H1 (cell line): ENCODE results near the gene RXFP4.

Experiments
- ATF3 ChIP-seq: IDR thresholded peaks from 2 replicates; pipeline ENCODE4 v1.6.1; 2011; ENCODE audit warnings: low read depth, mild to moderate bottlenecking, low read length; ENCODE audit not compliant: insufficient read depth
- CHD2 ChIP-seq: IDR thresholded peaks from 2 replicates; pipeline ENCODE4 v1.6.1; 2012; ENCODE audit warnings: low read length, improper control_type of control experiment
- CTCF ChIP-seq, 3 experiments: IDR thresholded peaks; 1 replicate in 2 of 3; 2 replicates in 1 of 3; pipeline versions ENCODE4 v1.5.1 to v1.6.1; 2011; ENCODE audit warnings: low read length in 3 of 3, mild to moderate bottlenecking in 3 of 3, inconsistent platforms in 2 of 3, low read depth in 1 of 3, moderate library complexity in 1 of 3; ENCODE audit not compliant: insufficient read depth in 1 of 3; ENCODE audit errors: control extremely low read depth in 1 of 3
- FOSL1 ChIP-seq: IDR thresholded peaks from 2 replicates; pipeline ENCODE4 v1.6.1; 2011; ENCODE audit warnings: mild to moderate bottlenecking, low read depth, low read length, moderate library complexity; ENCODE audit not compliant: insufficient read depth
- GABPA ChIP-seq: IDR thresholded peaks from 2 replicates; pipeline ENCODE4 v1.6.1; 2011; ENCODE audit warnings: mild to moderate bottlenecking, low read length, moderate library complexity, borderline replicate concordance; ENCODE audit not compliant: insufficient read depth
- JUND ChIP-seq: IDR thresholded peaks from 2 replicates; pipeline ENCODE4 v1.6.1; 2011; ENCODE audit warnings: mild to moderate bottlenecking, improper control_type of control experiment, low read length
- KDM1A ChIP-seq: fragments of 200-600, 300-600 bp; sonication (generic); IDR thresholded peaks from 2 replicates; pipeline ENCODE4 v1.7.1; 2016; ENCODE audit warnings: mild to moderate bottlenecking, low read length, borderline replicate concordance
- KDM5A ChIP-seq: fragments of 200-600 bp; IDR thresholded peaks from 2 replicates; pipeline ENCODE4 v1.7.1; 2012; ENCODE audit warnings: mild to moderate bottlenecking, low read length, inconsistent platforms, mixed read lengths
- POLR2A ChIP-seq, 2 experiments: IDR thresholded peaks; 1 replicate in 1 of 2; 2 replicates in 1 of 2; pipeline ENCODE4 v1.6.1; 2011; ENCODE audit warnings: low read depth in 2 of 2, low read length in 2 of 2, mild to moderate bottlenecking in 2 of 2; ENCODE audit errors: control extremely low read depth in 1 of 2
- POLR2AphosphoS5 ChIP-seq: IDR thresholded peaks from 2 replicates; pipeline ENCODE4 v1.6.1; 2011; ENCODE audit warnings: low read depth, low read length
- SUZ12 ChIP-seq: fragments of 200-600 bp; sonication (generic); IDR thresholded peaks from 2 replicates; pipeline ENCODE4 v1.6.1; 2012; ENCODE audit warnings: mild to moderate bottlenecking, inconsistent platforms, low read length, moderate library complexity, mixed read lengths
- YY1 ChIP-seq: IDR thresholded peaks from 2 replicates; pipeline ENCODE4 v1.6.1; 2011; ENCODE audit warnings: low read depth, mild to moderate bottlenecking, low read length

- TF ChIP-seq POLR2AphosphoS5, result no peak
- peak; percentile 54; the same call in 1 of the 2 replicates for TF ChIP-seq GABPA
- peak; percentile 94 to 98 (median 98) for TF ChIP-seq CTCF (IDR thresholded peaks at IDR 0.05; ENCODE audit: control extremely low read depth in 1 of 3, insufficient read depth in 1 of 3, low read depth in 1 of 3, low read length in 3 of 3)
- TF ChIP-seq CHD2, result no peak
- no peak for TF ChIP-seq FOSL1
- no peak for TF ChIP-seq SUZ12
- no peak for TF ChIP-seq KDM5A
- TF ChIP-seq JUND, result no peak
- no peak for TF ChIP-seq POLR2A (IDR thresholded peaks at IDR 0.05; ENCODE audit: control extremely low read depth in 1 of 2, low read depth in 2 of 2, low read length in 2 of 2)
- peak; percentile 69 for TF ChIP-seq YY1
- no peak for TF ChIP-seq KDM1A
- no peak for TF ChIP-seq ATF3
Measured at GRCh38 chr1:155989242-155990004, 48.0 kb downstream of the RXFP4 start.
